OCI-LY7 (cell line): ENCODE data around the gene GALNT9. TPM values are rescaled to one million over a fixed set of nuclear protein-coding genes. Genes with fewer than 3 reads are reported as not detected.

Source experiments
- BruUV-seq: library from RNA; stranded (reverse); fragments of 400-500 nt; replicated peaks from 2 replicates; lab custom pipeline; 2021; lab: Mats Ljungman, UMichigan
- CTCF ChIA-PET: fragments of 300-600 bp; sonication (Branson Sonifier 250); formaldehyde crosslinking; loops from one replicate; lab custom pipeline; 2022; ENCODE audit warnings: antibody characterized with exemption; ENCODE audit not compliant: unreplicated experiment; lab: Charles Lee
- POLR2A ChIA-PET: fragments of 300-600 bp; sonication (Branson Sonifier 250); formaldehyde crosslinking; loops from one replicate; lab custom pipeline; 2022; ENCODE audit warnings: antibody characterized with exemption; lab: Charles Lee
- DNase-seq: peaks from one replicate; pipeline ENCODE4 v3.0.0-alpha.2; 2015; ENCODE audit warnings: low spot score
- H2AFZ ChIP-seq: fragments of 200-600 bp; sonication (generic), shearing (Covaris generic); 2 replicates; pipeline ENCODE4 v1.6.1; 2014; ENCODE audit warnings: mild to moderate bottlenecking, antibody characterized with exemption, low read length, moderate library complexity
- H3K27ac ChIP-seq: fragments of 200-600 bp; sonication (generic); 2 replicates; pipeline ENCODE4 v1.5.1; 2014; ENCODE audit warnings: mixed run types, low read depth, mild to moderate bottlenecking, moderate library complexity, low read length, inconsistent platforms; ENCODE audit not compliant: poor library complexity, severe bottlenecking
- H3K36me3 ChIP-seq: fragments of 200-600 bp; sonication (generic); 2 replicates; pipeline ENCODE4 v1.6.1; 2014; ENCODE audit warnings: mild to moderate bottlenecking, antibody characterized with exemption, low read length, moderate library complexity, mixed read lengths; ENCODE audit not compliant: insufficient read depth
- H3K4me1 ChIP-seq: fragments of 200-600 bp; sonication (generic); 2 replicates; pipeline ENCODE4 v1.5.1; 2014; ENCODE audit warnings: mild to moderate bottlenecking, low read length; ENCODE audit not compliant: insufficient read depth, poor library complexity, severe bottlenecking
- H3K4me2 ChIP-seq: fragments of 200-600 bp; sonication (generic); 2 replicates; pipeline ENCODE4 v1.6.1; 2014; ENCODE audit warnings: mild to moderate bottlenecking, low read length
- H3K4me3 ChIP-seq: fragments of 200-600 bp; sonication (generic); 2 replicates; pipeline ENCODE4 v1.5.1; 2014; ENCODE audit warnings: mild to moderate bottlenecking, low read depth, low read length; ENCODE audit not compliant: poor library complexity, severe bottlenecking
- H3K79me2 ChIP-seq: fragments of 200-600 bp; sonication (generic); 2 replicates; pipeline ENCODE4 v1.6.1; 2016; ENCODE audit warnings: low read depth, mild to moderate bottlenecking, low read length, moderate library complexity, mixed read lengths; ENCODE audit not compliant: insufficient read depth
- H3K9me2 ChIP-seq: fragments of 200-600 bp; sonication (generic); 2 replicates; pipeline ENCODE4 v1.6.1; 2016; ENCODE audit warnings: mild to moderate bottlenecking, low read length, mixed read lengths; ENCODE audit not compliant: insufficient read depth
- H3K9me3 ChIP-seq: fragments of 200-600 bp; sonication (generic); 2 replicates; pipeline ENCODE4 v1.6.1; 2014; ENCODE audit warnings: mild to moderate bottlenecking, mixed run types, low read length, mixed read lengths
- H4K20me1 ChIP-seq: fragments of 200-600 bp; sonication (generic); 2 replicates; pipeline ENCODE4 v1.6.1; 2014; ENCODE audit warnings: mild to moderate bottlenecking, antibody characterized with exemption, low read length, moderate library complexity, mixed read lengths; ENCODE audit not compliant: insufficient read depth
- CTCF ChIP-seq: fragments of 200-600 bp; sonication (generic); conservative IDR thresholded peaks from 2 replicates; pipeline ENCODE4 v1.5.1; 2014; ENCODE audit warnings: mild to moderate bottlenecking, antibody characterized with exemption, low read length, moderate library complexity, mixed read lengths
- EZH2phosphoT487 ChIP-seq: fragments of 200-600 bp; sonication (generic); IDR thresholded peaks from 2 replicates; pipeline ENCODE4 v1.6.1; 2018; ENCODE audit warnings: low read depth, borderline replicate concordance, mild to moderate bottlenecking, mixed run types, antibody characterized with exemption, low read length, moderate library complexity, mixed read lengths
- intact Hi-C: fragments of 100-400 bp; cut with micrococcal nuclease; formaldehyde crosslinking; loops from one replicate; pipeline ENCODE4 v1.10.0; 2022; ENCODE audit not compliant: unreplicated experiment
- total RNA-seq, 2 experiments: library from RNA; depleted of rRNA in 1 of 2; stranded (reverse); fragments of >200 nt in 1 of 2; shearing (Covaris generic) in 1 of 2; gene quantifications; 2 replicates each; pipeline ENCODE4 v1.2.3, GENCODE V29; 2014 to 2022

GALNT9 gene
- total RNA-seq, 2 experiments from 2014 or later = 0.28 TPM; not detected in 1

DNA sequence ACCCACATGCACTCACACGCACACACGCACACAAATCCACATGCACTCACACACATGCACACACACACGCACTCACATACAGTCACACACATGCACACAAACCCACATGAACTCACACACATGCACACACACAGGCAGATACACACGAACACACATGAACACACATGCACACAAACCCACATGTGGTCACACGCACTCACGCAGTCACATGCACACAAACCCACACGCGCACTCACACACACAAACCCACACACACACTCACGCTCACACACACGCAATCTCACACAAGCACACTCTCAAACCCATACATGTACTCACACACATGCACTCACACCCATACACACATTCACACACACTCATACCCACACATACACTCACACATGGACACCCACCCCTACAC, 61.5 kb downstream of the GALNT9 start:
- Histone ChIP-seq H3K4me3 (no peak overlapping the region), H3K4me2 (no peak overlapping the region), H3K79me2 (no peaks in the 10 kb centered on the region), H3K4me1 (no peaks in the 10 kb centered on the region), H3K9me3 (no peaks in the 10 kb centered on the region), H3K9me2 (no peaks in the 10 kb centered on the region), H2AFZ (no peak overlapping the region), H4K20me1 (no peaks in the 10 kb centered on the region), H3K27ac (no peak overlapping the region), H3K36me3 (no peaks in the 10 kb centered on the region)
- CTCF ChIA-PET = no interaction called here
- DNase-seq = no peak
- POLR2A ChIA-PET = no interaction called here
- TF ChIP-seq EZH2phosphoT487 (no peak), CTCF (no peak)
- no TSS peak for BruUV-seq
- intact Hi-C loops = no loop called here

DNA sequence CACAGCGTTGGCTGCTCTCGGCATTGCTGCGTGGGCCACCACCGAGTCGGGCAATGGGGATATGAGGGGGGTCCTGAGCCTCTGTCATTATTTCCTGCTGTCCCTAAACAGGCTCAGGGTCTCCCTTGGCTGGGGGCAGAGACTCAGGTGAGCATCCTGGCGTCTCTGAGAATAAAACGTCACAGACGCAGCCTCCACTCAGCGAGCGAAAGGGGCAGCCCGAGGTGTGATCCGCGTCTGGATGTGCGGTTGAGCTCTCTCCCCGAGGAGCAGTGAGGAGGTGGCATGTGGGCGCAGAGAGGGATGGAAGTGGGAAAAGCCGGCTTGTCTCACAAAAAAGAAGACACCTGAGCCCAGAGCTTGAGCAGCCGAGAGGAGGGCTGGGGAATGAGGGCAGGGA, 62.6 kb downstream of the GALNT9 start:
- no TSS peak for BruUV-seq

More for the DNA sequence above, 62.6 kb downstream of the GALNT9 start:
- Histone ChIP-seq H3K4me1 (no peaks in the 10 kb centered on the region), H3K27ac (no peak overlapping the region), H3K4me2 (no peak overlapping the region), H4K20me1 (no peaks in the 10 kb centered on the region), H3K9me3 (no peaks in the 10 kb centered on the region), H3K36me3 (no peaks in the 10 kb centered on the region), H3K9me2 (no peaks in the 10 kb centered on the region), H2AFZ (no peak overlapping the region), H3K4me3 (no peak overlapping the region), H3K79me2 (no peaks in the 10 kb centered on the region)
- DNase-seq = no peak
- POLR2A ChIA-PET = no interaction called here
- no peak for TF ChIP-seq EZH2phosphoT487
- TF ChIP-seq CTCF = no peak
- intact Hi-C loops = no loop called here
- CTCF ChIA-PET = no interaction called here
